ENCODE data around the gene SETD2.

Gene SETD2

GRCh38 chr3:46979958-46980497 is 183.9 kb downstream of the SETD2 start:
- no peak for DNase-seq

- peak; percentile 85 to 92 (median 88) for DNase-seq
These were observed 184.6 kb downstream of the SETD2 start, which contains the start of gene NBEAL2 for GRCh38 chr3:46978985-46979944. Gene NBEAL2, plus strand, starts transcription at chr3:46979666. Its CDS starts 196 bp downstream, at chr3:46979862.

DNA sequence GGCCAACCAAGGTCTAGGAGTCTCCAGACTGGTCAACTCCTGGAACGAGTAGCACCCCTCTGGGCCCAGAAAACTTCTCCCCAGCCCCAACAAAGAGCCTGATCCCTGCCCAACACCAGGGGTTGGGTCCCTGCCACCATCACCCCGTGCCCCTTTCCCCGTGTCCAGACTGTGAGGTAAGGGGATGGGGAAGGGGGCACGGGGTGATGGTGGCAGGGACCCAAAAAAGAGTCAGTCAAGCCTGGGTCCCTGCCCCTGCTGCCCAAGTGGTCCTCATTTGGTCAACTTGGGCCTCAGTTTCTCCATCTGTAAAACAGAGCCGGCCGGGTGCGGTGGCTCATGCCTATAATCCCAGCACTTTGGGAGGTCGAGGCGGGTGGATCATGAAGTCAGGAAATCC is 185.5 kb downstream of the SETD2 start:
- no peak for DNase-seq

DNA sequence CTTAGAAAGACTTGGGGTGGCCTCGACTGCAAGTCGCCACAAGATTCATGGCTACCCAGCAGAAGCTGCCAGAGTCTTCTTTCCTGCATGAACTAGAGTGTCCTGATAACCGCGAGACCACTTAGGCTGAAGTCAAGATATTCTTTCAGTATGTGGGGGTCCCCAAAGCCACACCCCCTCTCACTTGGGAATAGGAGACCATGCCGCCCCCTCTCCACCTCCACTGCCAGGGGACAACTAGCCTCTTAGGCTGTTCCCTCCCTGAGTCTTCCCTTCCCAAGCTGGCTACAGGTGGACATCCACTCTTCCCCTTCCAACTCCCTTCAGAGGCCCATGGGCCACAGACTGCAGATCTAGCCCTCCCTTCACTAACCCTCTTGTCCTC is 186.1 kb downstream of the SETD2 start:
- no peak for DNase-seq

DNA sequence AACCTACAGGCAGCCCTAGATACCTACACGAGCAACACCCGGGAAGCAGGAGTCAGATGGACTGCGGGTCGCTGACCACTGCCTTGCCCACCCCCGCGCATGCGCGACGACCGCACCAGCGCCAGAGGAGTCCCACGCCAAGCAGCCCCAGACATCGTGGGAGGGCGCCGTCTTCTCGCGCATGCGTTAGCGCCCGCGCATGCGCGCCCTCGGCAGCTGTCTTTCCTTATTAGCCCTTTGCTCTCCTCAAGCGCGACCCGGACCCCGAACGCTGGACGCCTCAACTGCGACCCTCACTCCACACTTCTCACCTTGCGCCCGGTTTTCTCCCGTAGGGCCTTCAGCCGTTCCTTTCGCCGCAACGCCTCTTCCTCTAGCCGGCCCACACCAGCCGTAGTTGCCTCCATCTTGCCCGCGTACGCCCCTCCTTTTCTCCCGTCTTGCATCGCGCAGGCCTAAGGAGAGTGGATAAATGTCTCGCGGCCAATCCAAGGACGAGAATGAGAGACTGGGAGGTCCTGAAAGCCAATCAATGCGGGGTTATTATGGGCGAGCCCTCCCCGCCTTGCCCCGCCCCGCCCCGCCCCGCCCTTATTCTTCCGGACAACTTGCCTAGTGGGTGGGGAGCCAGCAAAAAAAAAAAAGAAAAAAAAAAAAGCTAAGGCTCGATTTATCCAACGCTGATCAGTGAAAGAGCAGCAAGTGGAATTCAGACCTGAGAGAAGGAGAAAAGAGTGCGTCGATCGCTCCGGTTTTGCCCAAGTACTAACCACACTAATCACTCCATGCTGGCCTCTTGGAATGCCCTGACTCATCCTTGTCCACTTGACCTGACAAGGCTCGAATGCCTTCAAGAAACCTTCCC is 187.4 kb downstream of the SETD2 start, which contains the start of gene CCDC12:
Gene CCDC12 (minus strand): TSS at position 420 of the 865 bp plus-strand sequence. CDS start 13 bp downstream, at position 407.
- DNase-seq = peak; percentile 94 to 97 (median 96)

DNA sequence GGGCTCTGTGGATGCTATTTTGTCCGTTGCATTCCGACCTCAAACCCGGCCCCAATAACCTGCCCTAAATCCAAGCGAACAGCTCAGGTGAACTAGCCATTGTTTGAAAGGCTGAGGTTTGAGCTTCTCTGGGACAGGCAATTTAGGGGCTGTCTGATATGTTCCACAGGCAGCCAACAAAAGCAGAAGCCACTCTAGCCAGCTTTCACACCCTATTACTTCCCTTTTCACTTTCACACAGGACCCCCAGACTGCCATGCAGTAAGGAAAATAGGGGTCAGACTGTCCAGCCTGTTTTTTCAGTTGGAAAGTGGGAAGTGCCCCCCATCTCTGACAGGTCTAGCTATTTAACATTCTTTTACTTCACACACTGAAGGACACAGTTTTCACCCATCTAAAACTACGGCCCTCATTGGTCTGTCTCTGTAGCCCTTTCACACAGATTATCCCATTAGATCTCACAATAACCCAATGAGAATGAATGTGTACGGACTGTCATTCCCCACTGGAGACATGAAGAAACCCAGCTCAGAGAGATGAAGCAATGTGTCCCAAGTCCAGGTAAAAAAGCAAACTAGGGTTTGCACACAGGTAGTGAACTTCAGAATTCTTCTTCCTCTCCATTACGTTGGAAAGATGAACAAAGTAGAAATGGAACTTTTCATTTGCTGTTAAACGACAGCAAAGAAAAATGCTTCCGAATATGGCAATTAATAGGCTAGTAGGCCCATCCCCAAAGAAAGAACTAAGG is 189.3 kb downstream of the SETD2 start:
- DNase-seq = no peak

- no peak for DNase-seq
These were observed 191.5 kb downstream of the SETD2 start for GRCh38 chr3:46972396-46972795.

GRCh38 chr3:46971742-46972141 is 192.2 kb downstream of the SETD2 start:
- no peak for DNase-seq

DNA sequence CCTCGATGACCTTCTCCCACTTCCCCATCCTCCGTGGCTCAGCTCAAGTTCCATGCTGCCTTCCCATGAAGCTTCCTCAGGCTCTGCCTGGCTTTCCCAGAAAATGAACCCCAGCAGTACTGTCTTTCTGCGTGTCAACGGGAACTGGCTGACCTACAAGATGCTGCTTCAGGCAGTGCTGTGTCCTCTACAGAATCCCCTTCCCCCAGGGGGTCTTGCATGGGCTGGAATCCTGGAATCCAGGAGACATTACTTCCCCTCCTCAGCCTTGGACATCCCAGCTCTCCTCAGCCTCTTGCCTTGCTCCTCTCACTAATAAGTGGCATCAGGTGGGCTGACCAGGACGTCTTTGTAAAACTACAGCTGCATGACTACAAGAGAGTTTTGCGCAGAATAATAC is 192.8 kb downstream of the SETD2 start:
- no peak for DNase-seq

GRCh38 chr3:46970391-46971091 is 193.4 kb downstream of the SETD2 start:
- DNase-seq = no peak

GRCh38 chr3:46968783-46969428 is 195.0 kb downstream of the SETD2 start:
- DNase-seq = no peak

GRCh38 chr3:46966811-46967210 is 197.1 kb downstream of the SETD2 start:
- DNase-seq = no peak

Measured in stimulated activated naive CD4-positive, alpha-beta T cell (primary cell).